Breast epithelium (tissue), 3 donors: ENCODE measurements around the gene UBA3.

Experiments used
- POLR2A ChIP-seq: fragments of 450-650 bp; IDR thresholded peaks from one replicate; pipeline ENCODE4 v1.6.1; 2016; ENCODE audit warnings: antibody characterized with exemption, mild to moderate bottlenecking, moderate library complexity
- TF ChIP-seq, protein P1 (sequence below), 3 donors: fragments of 450-650 bp; IDR thresholded peaks; one replicate each; pipeline ENCODE4 v1.5.1; 2016 to 2017; ENCODE audit warnings: antibody characterized with exemption in 3 of 3, mild to moderate bottlenecking in 3 of 3, moderate library complexity in 3 of 3

DNA sequence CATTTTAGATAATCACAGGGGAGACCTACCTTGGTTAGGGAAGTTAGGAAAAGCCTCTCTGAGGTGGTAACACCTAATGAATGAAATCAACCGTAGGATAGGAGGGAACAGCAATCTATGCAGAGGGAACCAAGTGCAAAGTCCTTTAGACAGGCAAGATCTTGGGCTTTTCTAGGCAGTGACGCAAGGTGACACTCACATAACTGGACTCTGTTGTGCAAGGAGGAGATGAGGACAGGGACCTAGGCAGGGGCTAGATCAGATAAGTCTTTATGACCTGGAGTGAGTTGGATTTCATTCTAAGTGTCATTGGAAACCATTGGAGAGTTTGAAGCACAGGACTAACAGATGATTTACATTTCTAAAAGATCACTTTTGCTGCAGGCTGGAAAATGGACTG lies 46.8 kb upstream of the UBA3 start:
- TF ChIP-seq POLR2A, result no peak
- TF ChIP-seq, protein P1, sequence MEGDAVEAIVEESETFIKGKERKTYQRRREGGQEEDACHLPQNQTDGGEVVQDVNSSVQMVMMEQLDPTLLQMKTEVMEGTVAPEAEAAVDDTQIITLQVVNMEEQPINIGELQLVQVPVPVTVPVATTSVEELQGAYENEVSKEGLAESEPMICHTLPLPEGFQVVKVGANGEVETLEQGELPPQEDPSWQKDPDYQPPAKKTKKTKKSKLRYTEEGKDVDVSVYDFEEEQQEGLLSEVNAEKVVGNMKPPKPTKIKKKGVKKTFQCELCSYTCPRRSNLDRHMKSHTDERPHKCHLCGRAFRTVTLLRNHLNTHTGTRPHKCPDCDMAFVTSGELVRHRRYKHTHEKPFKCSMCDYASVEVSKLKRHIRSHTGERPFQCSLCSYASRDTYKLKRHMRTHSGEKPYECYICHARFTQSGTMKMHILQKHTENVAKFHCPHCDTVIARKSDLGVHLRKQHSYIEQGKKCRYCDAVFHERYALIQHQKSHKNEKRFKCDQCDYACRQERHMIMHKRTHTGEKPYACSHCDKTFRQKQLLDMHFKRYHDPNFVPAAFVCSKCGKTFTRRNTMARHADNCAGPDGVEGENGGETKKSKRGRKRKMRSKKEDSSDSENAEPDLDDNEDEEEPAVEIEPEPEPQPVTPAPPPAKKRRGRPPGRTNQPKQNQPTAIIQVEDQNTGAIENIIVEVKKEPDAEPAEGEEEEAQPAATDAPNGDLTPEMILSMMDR (IDR thresholded peaks at IDR 0.05), result no peak
